Endodermal cell (in vitro differentiated cells): ENCODE results near the gene MRPL40. TPM values are rescaled to one million over a fixed set of nuclear protein-coding genes. Genes with fewer than 3 reads are reported as not detected.

Source experiments
- DNase-seq: peaks from one replicate; pipeline ENCODE4 v3.0.0-alpha.2; 2017
- H3K27ac ChIP-seq: 2 replicates; pipeline ENCODE4 v1.5.1; 2013; ENCODE audit warnings: mild to moderate bottlenecking, low read depth, low read length, moderate library complexity
- H3K27me3 ChIP-seq: 2 replicates; pipeline ENCODE4 v1.6.1; 2013; ENCODE audit warnings: mild to moderate bottlenecking, low read length, moderate library complexity; ENCODE audit not compliant: insufficient read depth, control insufficient read depth, poor library complexity, severe bottlenecking
- H3K36me3 ChIP-seq: 2 replicates; pipeline ENCODE4 v1.7.0; 2013; ENCODE audit warnings: mild to moderate bottlenecking, low read length, moderate library complexity; ENCODE audit not compliant: control insufficient read depth, insufficient read depth
- H3K4me1 ChIP-seq: one replicate; pipeline ENCODE4 v1.7.0; 2013; ENCODE audit warnings: low read length; ENCODE audit not compliant: control insufficient read depth, insufficient read depth
- H3K4me3 ChIP-seq: 2 replicates; pipeline ENCODE4 v1.5.1; 2013; ENCODE audit warnings: mild to moderate bottlenecking, low read length, moderate library complexity
- H3K9ac ChIP-seq: 2 replicates; pipeline ENCODE4 v1.6.1; 2013; ENCODE audit warnings: mild to moderate bottlenecking, low read length, moderate library complexity; ENCODE audit not compliant: poor library complexity, severe bottlenecking; ENCODE audit errors: extremely low read depth
- H3K9me3 ChIP-seq: 2 replicates; pipeline ENCODE4 v1.6.1; 2013; ENCODE audit warnings: mild to moderate bottlenecking, low read length, moderate library complexity; ENCODE audit not compliant: control insufficient read depth
- H3K27ac Mint-ChIP-seq: 2 replicates; pipeline ENCODE4 v1.8.0; 2020; ENCODE audit warnings: mixed read lengths
- H3K27me3 Mint-ChIP-seq: 2 replicates; pipeline ENCODE4 v1.8.0; 2021; ENCODE audit warnings: mild to moderate bottlenecking, mixed read lengths; ENCODE audit not compliant: insufficient read depth
- H3K36me3 Mint-ChIP-seq: 2 replicates; pipeline ENCODE4 v1.8.0; 2020; ENCODE audit warnings: low read depth, mixed read lengths
- H3K4me1 Mint-ChIP-seq: 2 replicates; pipeline ENCODE4 v1.8.0; 2020; ENCODE audit warnings: mixed read lengths
- H3K4me3 Mint-ChIP-seq: 2 replicates; pipeline ENCODE4 v1.8.0; 2020; ENCODE audit warnings: mild to moderate bottlenecking, moderate library complexity, mixed read lengths
- H3K9me3 Mint-ChIP-seq: 2 replicates; pipeline ENCODE4 v1.8.0; 2020; ENCODE audit warnings: mild to moderate bottlenecking, mixed read lengths
- WGBS, 2 experiments: methylation state at CpG; one replicate each; pipeline versions ENCODE4 v1.1.5 to v1.1.7; 2013; ENCODE audit warnings: missing lambda C conversion rate in 2 of 2, mixed read lengths in 1 of 2; ENCODE audit not compliant: insufficient coverage in 1 of 2, insufficient read length in 1 of 2; 5-methylcytosine and 5-hydroxymethylcytosine counted together
- total RNA-seq, 2 donors: library from RNA; stranded (reverse); fragmentation: NEBNext Ultra II Directional in 1 of 2; extraction: Animal tissue kit (Norgen Biotek cat#: 25700) in 1 of 2; gene quantifications; 2 replicates in 1 of 2; 3 replicates in 1 of 2; pipeline ENCODE4 v1.2.1, GENCODE V29; 2021
- TF ChIP-seq, protein P1 (sequence below): fragments of 200-600 bp; sonication (generic); conservative IDR thresholded peaks from 2 replicates; pipeline ENCODE4 v1.5.0; 2021; ENCODE audit warnings: antibody characterized with exemption, mild to moderate bottlenecking

MRPL40 gene
- total RNA-seq, 2 donors from 2014 or later = 20.3 to 26.5 TPM

DNA sequence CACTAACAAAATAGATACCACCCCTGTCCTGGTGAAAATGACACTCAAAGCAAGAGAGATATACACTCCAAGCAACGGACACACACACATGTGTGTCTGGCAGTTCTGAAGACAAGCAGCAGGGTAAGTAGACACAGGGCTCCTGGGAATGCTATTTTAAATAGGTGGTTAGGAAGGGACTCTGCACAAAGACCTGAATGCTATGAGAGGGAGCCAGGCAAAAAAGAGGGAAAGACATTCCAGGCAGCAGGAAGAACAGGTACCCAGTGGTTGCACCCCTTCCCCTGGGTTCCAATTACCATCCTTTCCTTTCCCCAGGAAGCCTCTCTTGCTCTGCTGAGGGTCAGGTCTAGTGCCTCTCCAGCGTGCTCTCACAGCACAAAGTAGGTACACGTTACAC lies 43.7 kb downstream of the MRPL40 start:
- Mint-ChIP-seq H3K27ac (no peak overlapping the region), H3K36me3 (peaks cover 29% of the 10 kb centered on the region), H3K4me1 (peaks cover 15% of the 10 kb centered on the region), H3K27me3 (no peaks in the 10 kb centered on the region), H3K4me3 (no peak overlapping the region), H3K9me3 (no peaks in the 10 kb centered on the region)
- DNase-seq = no peak
- H3K9me3 ChIP-seq = no peaks in the 10 kb centered on the region
- no peak overlapping the region for H3K9ac ChIP-seq
- H3K27me3 ChIP-seq = no peaks in the 10 kb centered on the region
- no peaks in the 10 kb centered on the region for H3K4me1 ChIP-seq
- no peak overlapping the region for H3K27ac ChIP-seq
- 91 to 100% methylated on average over 2 to 3 of the region's 3 CpGs for WGBS, 2 experiments
- H3K4me3 ChIP-seq = no peak overlapping the region
- TF ChIP-seq, protein P1, sequence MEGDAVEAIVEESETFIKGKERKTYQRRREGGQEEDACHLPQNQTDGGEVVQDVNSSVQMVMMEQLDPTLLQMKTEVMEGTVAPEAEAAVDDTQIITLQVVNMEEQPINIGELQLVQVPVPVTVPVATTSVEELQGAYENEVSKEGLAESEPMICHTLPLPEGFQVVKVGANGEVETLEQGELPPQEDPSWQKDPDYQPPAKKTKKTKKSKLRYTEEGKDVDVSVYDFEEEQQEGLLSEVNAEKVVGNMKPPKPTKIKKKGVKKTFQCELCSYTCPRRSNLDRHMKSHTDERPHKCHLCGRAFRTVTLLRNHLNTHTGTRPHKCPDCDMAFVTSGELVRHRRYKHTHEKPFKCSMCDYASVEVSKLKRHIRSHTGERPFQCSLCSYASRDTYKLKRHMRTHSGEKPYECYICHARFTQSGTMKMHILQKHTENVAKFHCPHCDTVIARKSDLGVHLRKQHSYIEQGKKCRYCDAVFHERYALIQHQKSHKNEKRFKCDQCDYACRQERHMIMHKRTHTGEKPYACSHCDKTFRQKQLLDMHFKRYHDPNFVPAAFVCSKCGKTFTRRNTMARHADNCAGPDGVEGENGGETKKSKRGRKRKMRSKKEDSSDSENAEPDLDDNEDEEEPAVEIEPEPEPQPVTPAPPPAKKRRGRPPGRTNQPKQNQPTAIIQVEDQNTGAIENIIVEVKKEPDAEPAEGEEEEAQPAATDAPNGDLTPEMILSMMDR = no peak
- H3K36me3 ChIP-seq = peaks cover 44% of the 10 kb centered on the region

GRCh38 chr22:19477321-19478044 lies 45.1 kb downstream of the MRPL40 start:
- TF ChIP-seq, protein P1 = no peak
- H3K36me3 ChIP-seq = peaks cover 30% of the 10 kb centered on the region
- Mint-ChIP-seq H3K27me3 (no peaks in the 10 kb centered on the region), H3K4me1 (peaks cover 15% of the 10 kb centered on the region), H3K9me3 (no peaks in the 10 kb centered on the region), H3K27ac (peak overlapping the region; percentile 24), H3K36me3 (peaks cover 15% of the 10 kb centered on the region), H3K4me3 (peak overlapping the region; percentile 93)
- WGBS, 2 experiments = 72 to 83% methylated on average over 3 to 5 of the region's 5 CpGs
- H3K9me3 ChIP-seq = no peaks in the 10 kb centered on the region
- peak overlapping the region; percentile 99 for H3K9ac ChIP-seq
- DNase-seq = no peak
- no peaks in the 10 kb centered on the region for H3K27me3 ChIP-seq
- no peak overlapping the region for H3K27ac ChIP-seq
- H3K4me1 ChIP-seq = no peaks in the 10 kb centered on the region
- H3K4me3 ChIP-seq = peak overlapping the region; percentile 93

- peak overlapping the region; percentile 93 for H3K4me3 ChIP-seq
- H3K27me3 Mint-ChIP-seq = no peaks in the 10 kb centered on the region
- H3K36me3 ChIP-seq = peaks cover 26% of the 10 kb centered on the region
- H3K27ac ChIP-seq = peak overlapping the region; percentile 98
- H3K9me3 ChIP-seq = no peaks in the 10 kb centered on the region
- no peak for DNase-seq
- peak overlapping the region; percentile 93 for H3K4me3 Mint-ChIP-seq
- peaks cover 17% of the 10 kb centered on the region for H3K36me3 Mint-ChIP-seq
- no peaks in the 10 kb centered on the region for H3K9me3 Mint-ChIP-seq
- TF ChIP-seq, protein P1 = no peak
- no peaks in the 10 kb centered on the region for H3K27me3 ChIP-seq
- peaks cover 15% of the 10 kb centered on the region for H3K4me1 Mint-ChIP-seq
- no peaks in the 10 kb centered on the region for H3K4me1 ChIP-seq
- H3K27ac Mint-ChIP-seq = peak overlapping the region; percentile 100
- WGBS, 2 experiments = 3 to 5% methylated on average over 19 to 31 of the region's 31 CpGs
- peak overlapping the region; percentile 99 for H3K9ac ChIP-seq
These were observed 45.9 kb downstream of the MRPL40 start for GRCh38 chr22:19478045-19478900.
